ENCODE data around the gene UGT1A4. TPM values are rescaled to one million over a fixed set of nuclear protein-coding genes. Genes with fewer than 3 reads are reported as not detected.

Gene UGT1A4
- total and polyA plus RNA-seq, 2 of the 8 experiments (the other 6 are each of a cell fraction or from before 2014, with no cell fraction given): not detected

DNA sequence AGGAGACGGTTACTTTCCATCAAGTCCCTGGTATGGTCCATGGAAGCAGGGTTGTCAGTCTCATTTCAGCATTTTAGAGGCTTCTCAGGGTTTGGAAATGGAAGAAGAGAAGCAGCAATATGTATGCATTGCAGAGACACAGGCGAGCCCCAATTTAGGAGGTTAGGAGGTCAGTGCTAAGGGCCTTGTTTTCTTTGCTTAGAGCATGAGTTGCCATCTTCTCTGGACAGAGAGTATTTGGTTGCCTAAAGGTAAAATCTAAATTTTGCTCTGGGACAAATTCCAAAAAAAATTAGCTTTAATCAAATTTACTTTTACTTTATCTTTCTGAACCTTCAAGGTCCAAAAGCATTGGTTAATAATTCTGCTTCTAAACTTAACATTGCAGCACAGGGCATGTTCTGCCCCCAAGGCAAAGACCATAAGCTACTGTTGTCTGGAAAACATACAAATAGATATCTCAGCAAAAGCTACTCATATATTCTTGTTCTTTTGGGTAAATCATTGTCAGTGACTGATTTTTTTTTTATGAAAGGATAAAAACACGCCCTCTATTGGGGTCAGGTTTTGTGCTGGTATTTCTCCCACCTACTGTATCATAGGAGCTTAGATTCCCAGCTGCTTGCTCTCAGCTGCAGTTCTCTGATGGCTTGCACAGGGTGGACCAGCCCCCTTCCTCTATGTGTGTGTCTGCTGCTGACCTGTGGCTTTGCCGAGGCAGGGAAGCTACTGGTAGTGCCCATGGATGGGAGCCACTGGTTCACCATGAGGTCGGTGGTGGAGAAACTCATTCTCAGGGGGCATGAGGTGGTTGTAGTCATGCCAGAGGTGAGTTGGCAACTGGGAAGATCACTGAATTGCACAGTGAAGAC is 47.0 kb upstream of the UGT1A4 start, which contains the start of gene UGT1A9 (continued):
- TF ChIP-seq SP2 (IDR thresholded peaks at IDR 0.05; ENCODE audit: low read length): no peak
- TF ChIP-seq, protein P1, sequence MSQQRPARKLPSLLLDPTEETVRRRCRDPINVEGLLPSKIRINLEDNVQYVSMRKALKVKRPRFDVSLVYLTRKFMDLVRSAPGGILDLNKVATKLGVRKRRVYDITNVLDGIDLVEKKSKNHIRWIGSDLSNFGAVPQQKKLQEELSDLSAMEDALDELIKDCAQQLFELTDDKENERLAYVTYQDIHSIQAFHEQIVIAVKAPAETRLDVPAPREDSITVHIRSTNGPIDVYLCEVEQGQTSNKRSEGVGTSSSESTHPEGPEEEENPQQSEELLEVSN (IDR thresholded peaks at IDR 0.05): no peak
- no peak for TF ChIP-seq SIN3A (conservative IDR thresholded peaks at IDR 0.05 in 1 of 2, IDR thresholded peaks at IDR 0.05 in 1 of 2; ENCODE audit: low read depth in 1 of 2, low read length in 2 of 2)
- no peak for TF ChIP-seq HDAC2 (IDR thresholded peaks at IDR 0.05; ENCODE audit: borderline replicate concordance in 1 of 2, low read depth in 2 of 2, low read length in 2 of 2)
- TF ChIP-seq GABPA (IDR thresholded peaks at IDR 0.05; ENCODE audit: borderline replicate concordance, insufficient read depth, low read length): no peak
- no peak for TF ChIP-seq RNF2 (IDR thresholded peaks at IDR 0.05; ENCODE audit: borderline replicate concordance, low read depth, low read length, missing control alignments, poor library complexity, severe bottlenecking)
